CD1c-positive myeloid dendritic cell (primary cell): Measurements from ENCODE around the gene ATP9B.

ENCODE experiments used
- DNase-seq: peaks from one replicate; pipeline ENCODE4 v3.0.0-alpha.2; 2016; ENCODE audit errors: extremely low spot score

Gene ATP9B, protein sequence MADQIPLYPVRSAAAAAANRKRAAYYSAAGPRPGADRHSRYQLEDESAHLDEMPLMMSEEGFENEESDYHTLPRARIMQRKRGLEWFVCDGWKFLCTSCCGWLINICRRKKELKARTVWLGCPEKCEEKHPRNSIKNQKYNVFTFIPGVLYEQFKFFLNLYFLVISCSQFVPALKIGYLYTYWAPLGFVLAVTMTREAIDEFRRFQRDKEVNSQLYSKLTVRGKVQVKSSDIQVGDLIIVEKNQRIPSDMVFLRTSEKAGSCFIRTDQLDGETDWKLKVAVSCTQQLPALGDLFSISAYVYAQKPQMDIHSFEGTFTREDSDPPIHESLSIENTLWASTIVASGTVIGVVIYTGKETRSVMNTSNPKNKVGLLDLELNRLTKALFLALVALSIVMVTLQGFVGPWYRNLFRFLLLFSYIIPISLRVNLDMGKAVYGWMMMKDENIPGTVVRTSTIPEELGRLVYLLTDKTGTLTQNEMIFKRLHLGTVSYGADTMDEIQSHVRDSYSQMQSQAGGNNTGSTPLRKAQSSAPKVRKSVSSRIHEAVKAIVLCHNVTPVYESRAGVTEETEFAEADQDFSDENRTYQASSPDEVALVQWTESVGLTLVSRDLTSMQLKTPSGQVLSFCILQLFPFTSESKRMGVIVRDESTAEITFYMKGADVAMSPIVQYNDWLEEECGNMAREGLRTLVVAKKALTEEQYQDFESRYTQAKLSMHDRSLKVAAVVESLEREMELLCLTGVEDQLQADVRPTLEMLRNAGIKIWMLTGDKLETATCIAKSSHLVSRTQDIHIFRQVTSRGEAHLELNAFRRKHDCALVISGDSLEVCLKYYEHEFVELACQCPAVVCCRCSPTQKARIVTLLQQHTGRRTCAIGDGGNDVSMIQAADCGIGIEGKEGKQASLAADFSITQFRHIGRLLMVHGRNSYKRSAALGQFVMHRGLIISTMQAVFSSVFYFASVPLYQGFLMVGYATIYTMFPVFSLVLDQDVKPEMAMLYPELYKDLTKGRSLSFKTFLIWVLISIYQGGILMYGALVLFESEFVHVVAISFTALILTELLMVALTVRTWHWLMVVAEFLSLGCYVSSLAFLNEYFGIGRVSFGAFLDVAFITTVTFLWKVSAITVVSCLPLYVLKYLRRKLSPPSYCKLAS

DNA sequence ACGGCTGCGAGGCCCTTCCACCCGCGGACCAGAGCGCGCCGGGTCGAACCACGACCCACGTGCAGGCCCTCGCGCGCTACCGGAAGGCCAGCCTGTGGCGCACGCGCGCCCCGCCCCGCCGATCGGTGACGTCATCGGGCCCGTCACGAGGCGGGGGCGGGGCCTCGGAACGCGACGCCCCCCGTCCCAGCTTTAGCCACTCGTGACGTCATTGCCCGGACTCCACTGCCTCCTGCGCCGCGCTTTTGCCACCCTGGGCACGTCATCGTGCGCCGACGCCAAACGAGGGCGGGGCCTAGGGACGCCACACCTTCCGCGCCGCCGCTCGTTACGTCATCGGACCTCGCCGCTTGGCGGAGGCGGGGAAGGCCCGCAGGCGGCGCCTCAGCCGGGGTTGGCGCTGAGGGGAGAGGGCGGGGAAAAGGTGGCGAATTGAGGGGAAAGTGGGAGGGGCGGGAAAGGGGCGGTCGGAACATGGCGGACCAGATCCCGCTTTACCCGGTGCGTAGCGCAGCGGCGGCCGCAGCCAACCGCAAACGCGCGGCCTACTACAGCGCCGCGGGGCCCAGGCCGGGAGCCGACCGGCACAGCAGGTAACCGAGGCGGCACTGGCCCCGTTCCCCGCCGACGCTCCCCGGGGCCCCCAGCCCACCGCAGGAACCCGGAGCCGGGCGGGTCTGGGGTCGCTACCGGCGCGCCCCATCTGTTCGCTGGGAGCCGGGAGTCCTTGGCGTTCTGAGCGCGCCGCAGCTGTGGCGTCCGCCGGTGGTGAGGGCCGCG lies at the start of gene ATP9B:
Gene ATP9B (plus strand): TSS at position 458 of the 780 bp plus-strand sequence. CDS start 17 bp downstream, at position 475.
- DNase-seq = peak; percentile 99

DNA sequence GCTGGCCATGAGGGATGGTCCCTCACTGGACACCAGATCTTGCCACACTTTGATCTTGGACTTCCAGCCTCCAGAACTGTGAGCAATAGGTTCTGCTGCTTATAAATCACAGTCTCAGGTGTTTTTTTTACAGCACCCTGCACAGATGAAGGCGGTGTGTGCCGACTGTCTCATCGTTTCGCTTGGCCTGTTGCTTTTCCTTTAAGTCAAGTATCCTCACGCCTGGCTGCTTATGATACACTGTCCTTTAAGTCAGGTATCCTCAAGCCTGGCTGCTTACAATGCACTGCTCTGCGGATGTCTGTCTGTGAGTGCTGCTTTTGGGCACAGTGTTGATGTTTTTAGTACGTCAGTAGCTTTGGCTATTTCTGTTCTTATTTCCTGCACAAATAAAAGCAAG lies 49.3 kb upstream of the ATP9B start:
- DNase-seq = no peak

DNA sequence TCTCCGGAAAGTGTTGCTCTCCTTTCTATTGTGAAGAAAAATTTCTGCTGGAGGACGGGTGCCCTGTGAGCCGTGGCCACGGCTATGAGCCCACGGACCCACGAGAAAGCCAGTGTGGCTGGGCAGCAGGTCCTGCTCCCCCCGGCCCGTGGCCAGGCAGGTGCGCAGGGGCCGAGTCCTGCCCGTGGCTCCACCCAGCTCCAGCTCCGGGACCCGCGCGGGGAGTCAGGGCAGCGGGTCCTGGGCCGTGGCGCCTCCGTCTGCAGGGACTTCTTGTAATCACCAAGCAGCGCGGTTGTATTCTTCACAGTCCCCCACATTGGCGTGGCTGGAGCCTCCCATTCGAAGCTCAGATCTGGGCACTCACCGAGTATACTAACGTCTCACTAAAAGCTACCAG lies 46.6 kb upstream of the ATP9B start:
- DNase-seq = no peak

DNA sequence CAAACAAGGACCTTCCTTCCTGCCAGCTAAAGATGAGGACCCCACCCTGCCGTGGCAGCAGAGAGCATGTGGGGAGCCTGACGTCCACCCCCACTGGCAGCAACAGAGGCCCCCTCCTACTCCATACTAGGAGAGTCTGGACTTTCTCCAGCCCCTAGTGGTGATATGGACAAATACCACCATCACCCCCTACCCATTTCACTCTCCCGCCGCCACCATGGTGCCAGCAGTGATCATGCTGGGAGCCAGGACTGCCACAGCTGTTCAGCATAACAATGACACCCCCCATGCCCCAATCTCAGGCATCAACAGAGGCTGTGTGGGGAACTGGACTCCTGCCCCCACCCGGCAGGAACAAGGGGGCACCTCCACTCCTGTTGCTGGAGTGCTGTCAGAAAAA lies 42.7 kb upstream of the ATP9B start:
- no peak for DNase-seq

DNA sequence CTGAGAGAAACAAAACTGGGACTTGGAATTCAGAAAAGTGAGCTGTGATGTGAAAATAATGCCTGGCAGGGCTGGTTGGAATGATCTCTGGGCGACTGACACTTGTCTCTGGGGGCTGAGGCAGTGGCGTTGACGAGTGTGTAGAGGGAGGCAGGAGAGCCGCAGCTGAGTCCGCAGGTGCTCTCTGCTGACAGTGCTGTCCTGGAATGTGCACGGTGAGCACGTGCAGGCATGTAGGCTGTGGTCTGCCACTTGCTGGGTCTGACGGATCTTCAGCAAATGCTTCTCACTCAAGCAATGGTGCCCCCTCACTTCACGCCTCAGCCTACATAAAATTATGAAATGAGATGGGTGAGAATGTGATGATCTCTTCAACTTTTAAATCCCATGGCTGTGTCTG lies 38.5 kb upstream of the ATP9B start:
- no peak for DNase-seq

DNA sequence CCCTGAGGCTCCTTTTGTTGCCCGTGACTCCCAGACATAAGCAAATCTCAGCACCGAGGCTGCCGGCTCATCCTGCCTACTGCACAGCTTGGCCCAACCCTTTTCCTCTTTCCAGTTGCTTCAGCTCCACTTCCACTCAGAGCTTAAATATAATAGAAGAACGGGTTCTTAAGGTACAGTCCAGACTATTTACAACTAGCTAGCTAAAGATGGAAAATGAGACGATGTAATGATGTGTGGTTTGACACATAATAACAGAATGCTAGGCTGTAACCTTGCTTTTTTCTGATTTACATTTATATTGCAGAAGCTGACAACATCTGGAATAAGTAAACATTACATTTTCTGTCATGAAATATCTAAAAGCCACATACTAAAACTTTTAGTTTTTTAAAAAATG lies 26.9 kb upstream of the ATP9B start:
- no peak for DNase-seq

DNA sequence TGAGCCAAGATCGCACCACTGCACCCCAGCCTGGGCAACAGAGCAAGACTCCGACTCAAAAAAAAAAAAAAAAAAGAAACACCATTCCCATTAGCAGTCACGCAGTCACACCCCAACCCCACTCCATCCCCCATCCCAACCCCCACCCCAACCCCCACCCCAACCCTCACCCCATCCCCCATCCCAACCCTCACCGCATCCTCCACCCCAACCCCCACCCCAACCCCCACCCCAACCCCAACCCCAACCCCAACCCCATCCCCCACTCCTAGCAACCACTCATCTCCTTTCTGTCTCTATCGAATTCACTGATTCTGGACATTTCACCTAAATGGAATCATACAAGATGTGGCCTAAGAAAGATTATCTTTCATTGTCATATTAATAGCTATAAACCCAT lies 25.9 kb upstream of the ATP9B start:
- no peak for DNase-seq

DNA sequence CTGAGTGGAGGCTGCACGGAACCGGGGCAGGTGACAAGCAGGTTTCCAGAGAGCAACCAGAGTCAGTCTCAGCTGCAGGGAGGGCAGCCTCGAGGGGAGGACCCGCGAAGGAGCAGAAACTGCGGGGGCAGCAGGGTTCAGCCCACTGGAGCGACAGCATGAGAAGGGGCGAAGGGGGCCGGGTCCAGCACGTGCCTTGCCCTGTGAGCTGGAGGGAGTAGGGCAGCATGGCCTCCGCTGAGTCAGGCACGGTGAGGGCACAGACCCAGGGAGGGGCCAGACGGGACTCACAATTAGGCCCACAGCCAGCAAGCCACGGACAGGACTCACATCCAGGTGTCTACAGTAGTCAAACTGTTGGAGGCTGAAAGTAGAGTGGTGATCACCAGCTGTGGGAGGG lies 22.7 kb upstream of the ATP9B start:
- DNase-seq = no peak

DNA sequence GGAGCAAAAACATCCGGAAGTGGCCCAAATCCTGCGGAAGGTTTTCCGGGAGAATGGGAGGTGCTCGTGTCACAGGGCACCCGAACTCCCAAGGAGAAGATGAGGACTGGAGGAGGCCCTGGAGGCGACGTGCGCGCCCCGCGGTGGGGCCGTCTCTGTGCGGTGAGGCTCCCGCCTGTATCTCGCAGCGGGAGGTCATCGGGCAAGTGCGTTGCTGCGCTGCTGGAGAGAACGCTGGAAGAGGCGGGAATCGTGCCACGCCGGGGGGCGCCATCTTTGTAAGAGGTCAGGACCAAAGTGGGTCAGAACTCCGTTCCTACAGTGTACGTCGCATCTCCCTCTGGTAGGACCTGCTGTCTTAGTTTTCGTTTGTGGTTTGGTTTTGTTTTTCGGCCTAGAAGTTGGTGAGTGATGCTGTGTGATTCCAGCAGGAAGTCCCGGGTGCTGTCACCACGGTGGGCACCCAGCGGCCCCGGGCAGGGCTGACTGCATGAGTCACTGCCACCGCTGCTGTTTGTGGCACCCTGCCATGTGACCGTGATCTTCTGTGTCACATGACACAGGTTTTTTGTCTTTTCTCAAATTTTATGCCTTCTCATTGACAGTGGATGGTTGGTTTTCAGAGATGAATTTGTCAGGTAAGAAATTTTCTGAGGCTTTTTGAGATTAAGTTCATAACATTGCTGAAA lies 21.5 kb upstream of the ATP9B start:
- DNase-seq = no peak

DNA sequence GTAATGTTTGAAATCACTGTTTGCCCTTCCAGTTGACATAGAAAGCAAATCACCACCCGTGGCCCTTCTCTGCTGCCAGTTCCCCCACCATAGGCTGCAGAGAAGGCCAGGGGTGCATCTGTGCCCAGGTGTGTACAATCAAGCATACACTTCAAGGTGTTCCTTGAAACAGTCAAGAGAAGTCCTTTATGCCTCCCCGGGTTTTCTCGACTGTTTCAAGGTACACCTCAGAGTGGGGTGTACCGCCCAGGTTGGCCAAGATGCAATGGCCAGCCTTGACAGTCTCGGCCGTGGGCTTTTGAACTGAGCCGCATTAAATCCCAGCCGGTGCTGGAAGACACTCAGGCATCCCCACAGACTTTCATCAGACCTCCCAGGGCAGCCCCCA lies 21.0 kb upstream of the ATP9B start:
- DNase-seq = no peak

DNA sequence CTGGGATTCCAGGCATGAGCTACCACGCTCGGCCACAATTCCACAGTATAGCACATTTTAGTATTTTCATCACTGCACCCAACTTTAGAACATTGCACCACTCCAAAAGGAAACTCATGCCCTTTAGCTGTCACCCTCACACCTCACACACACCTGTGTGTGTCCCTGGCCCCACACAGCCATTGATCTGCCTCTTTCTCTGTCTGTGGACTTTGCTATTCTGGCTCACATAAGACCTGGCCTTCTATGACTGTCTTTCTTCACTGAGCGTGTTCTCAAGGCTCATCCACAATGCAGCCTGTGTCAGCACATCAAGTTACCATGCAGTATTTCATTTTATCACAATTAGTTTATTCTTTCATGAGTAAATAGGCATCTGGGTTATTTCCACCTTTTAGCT lies 19.7 kb upstream of the ATP9B start:
- no peak for DNase-seq

DNA sequence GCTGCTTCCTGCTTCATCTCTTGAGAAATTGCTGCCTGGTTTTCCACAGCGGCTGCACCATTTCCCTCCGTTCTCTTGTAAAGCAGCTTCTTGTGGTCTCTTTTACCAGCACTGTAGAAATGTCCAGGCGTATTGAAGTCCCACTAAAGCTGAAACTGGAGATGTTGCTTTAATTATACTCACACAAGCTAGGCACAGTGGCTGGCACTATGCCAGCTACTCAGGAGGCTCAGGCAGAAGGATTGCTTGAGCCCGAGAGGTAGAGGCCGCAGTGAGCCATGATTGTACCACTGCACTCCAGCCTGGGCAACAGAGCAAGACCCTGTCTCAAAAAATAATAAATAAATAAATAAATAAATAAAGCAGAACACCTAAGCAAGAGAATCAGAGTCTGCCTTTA lies 19.2 kb upstream of the ATP9B start:
- no peak for DNase-seq

DNA sequence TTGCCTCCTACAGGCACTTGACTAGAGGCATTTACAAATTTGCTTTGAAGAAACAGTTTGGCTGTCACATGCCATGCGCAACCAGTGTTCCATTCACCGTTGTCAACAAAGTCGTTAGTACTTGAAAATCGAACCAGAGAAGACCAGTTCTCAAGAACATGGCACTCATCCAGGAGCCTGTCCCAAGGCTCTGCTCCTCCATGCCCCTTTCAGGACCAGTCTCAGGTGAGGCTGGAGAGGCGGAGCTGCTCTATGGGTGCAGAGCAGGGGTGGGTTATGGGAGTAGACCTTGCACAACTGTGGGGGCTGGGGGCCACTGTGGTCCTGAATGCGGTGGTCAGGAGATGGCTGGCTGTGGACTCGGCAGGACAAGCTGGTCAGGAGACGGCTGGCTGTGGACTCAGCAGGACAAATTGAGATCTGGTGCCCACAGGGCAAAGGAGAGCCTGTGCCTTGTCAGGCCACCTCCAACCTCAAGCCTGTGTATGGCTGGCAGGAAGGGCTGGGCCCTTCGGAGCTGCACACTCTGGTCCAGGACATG lies 12.3 kb upstream of the ATP9B start:
- no peak for DNase-seq

DNA sequence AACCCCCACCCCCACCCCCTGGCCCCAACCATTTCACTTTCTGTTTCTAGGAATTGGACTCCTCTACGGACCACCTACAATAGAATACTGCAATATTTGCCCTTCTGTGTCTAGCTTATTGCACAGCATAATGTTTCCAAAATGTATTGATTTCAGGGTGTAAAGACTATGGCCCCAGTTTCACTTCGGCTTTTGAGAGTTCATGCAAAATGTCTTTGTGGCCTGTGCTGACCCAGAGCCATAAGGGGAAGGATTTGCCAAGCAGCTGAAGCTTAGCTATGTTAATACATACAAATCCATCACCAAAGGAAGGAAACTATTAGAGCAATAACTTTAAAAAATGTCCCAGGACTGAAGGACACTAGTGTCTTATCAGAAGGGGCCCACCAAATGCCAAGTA lies 11.2 kb upstream of the ATP9B start:
- peak; percentile 10 for DNase-seq

DNA sequence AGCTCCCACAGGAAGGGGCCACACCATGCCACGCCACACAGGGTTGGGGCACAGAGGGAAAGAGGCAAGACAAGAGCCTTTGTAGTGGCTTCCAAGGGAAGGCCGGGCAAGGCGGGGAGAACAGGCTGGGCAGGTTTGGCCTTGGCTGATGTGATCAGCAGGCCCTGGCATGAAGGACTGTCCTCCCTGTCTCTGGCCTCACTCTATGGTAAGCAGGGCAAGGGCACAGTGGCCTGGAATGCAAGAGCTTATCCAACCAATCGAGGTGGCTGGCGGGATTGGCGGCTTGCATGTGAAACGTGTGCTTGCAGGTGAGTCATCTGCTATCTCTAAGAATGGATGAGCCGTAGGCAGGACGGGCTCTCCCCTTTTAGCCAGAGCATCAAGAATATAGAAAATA lies 6.4 kb upstream of the ATP9B start:
- DNase-seq = no peak

DNA sequence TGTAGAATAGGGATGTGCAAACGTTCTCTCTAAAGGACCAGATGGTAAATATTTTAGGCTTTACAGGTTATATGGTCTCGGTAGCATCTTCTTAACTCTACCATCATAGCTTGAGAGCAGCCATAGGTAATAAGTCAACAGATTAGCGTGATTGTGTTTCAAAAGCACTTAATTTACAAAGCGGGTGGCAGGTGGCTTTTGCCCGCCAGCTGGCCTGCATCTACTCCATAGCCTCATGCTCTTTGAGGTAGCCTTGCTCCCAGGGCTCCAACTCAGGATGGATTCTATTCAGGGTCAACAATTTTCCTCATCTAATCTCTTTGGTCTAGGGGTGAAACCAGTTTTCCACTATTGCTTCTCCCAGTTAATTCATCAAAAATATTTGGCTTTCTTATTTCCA lies 5.0 kb upstream of the ATP9B start:
- DNase-seq = no peak

DNA sequence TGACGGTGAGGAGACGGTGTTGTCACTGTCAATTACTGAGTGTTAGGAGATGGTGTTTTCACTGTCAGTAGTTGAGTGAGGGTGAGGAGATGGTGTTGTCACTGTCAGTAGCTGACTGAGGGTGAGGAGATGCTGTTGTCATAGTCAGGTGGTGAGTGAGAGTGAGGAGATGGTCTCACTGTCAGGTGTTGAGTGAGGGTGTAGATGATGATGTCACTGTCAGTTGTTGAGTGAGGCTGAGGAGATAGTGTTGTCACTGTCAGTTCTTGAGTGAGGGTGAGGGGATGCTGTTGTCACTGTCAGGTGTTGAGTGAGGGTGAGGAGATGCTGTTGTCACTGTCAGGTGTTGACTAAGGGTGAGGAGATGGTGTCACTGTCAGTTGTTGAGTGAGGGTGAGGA lies 3.4 kb upstream of the ATP9B start:
- no peak for DNase-seq

DNA sequence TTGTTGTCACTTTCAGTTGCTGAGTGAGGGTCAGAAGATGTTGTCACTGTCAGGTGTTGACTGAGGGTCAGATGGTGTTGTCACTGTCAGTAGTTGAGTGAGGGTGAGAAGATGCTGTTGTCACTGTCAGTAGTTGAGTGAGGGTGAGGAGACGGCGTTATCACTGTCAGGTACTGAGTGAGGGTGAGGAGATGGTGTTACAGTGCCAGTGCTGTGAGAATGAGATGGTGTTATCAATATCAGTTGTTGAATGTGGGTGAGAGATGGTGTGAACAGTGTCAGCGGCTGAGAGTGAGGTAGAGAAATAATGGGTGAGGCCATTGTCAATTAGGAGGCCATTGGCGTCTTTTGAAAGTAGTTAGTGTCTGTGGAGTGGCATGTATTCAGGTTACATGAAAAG lies 1.6 kb upstream of the ATP9B start:
- no peak for DNase-seq

DNA sequence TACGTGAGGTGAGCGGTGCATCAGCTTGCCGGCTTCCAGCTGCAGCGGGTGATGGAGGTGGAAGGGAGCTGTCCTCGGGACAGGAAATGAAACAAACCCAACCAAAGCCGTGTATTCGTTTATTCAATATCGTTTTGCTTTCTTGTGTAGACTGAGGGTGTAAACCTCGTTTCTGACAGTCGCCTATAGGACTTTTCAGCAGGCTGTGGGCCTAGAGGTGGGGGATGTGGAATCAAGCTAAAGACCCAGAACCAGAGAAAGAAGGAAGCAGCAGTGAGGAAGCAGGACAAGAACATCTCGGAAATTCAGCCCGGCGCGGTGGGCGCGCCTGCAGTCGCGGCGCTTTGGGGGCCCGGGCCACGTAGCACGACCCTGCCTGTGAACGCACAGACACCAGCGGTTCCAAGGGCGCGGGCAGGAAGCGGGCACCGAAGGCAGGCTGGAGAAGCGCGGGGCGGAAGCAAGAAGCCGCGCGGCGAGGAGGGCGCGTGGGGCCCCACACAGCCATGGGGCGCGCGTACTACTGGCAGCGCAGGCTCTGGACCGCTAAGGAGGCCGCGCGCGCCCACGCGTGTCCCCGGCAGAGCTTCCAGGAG lies 755 bp upstream of the ATP9B start:
- peak; percentile 29 for DNase-seq

DNA sequence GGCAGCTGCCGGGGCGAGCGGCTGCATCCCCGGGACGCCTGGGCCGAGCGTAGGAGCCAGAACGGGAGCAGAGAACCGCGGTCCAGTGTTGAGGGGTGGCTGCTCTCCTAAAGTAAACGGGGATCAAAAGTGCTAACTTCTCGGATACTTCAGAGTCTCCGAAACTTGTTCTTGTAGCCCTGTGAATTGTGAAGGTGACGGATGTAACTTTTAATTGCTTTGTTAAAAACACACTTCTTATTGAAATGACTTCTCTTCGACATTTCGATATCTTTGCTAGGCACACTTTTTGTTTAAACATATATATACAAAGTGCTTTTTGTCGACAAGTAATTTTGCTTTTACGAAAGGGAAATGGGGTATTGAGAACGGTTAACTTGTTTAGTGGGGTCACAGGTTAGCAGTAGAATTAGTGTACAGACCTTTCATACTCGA lies 540 bp downstream of the ATP9B start:
- peak; percentile 32 for DNase-seq
